SK-N-SH (cell line): ENCODE results near the gene KRTAP10-10. TPM values are rescaled to one million over a fixed set of nuclear protein-coding genes. Genes with fewer than 3 reads are reported as not detected.

Experiments
- CTCF ChIA-PET: fragments of 300-600, 350-600 bp; formaldehyde crosslinking; extraction: SDS; loops from one replicate; lab custom pipeline; 2021; lab: Yijun Ruan, JAX
- POLR2A ChIA-PET: fragments of 350-600 bp; sonication (Branson Sonifier 250); formaldehyde crosslinking; extraction: SDS; loops from one replicate; lab custom pipeline; 2020; ENCODE audit warnings: antibody characterized with exemption, inconsistent platforms; lab: Yijun Ruan, JAX
- DNase-seq: peaks from one replicate; pipeline ENCODE4 v3.0.0; 2012
- H2AFZ ChIP-seq: fragments of 200-600 bp; sonication (generic); 2 replicates; pipeline ENCODE4 v1.8.1; 2016; ENCODE audit warnings: antibody characterized with exemption, mild to moderate bottlenecking, low read depth
- H3F3A ChIP-seq: fragments of 200-600 bp; sonication (generic); replicated peaks from 2 replicates; pipeline ENCODE3; 2016; ENCODE audit warnings: antibody characterized with exemption, mild to moderate bottlenecking; ENCODE audit not compliant: insufficient read depth
- H3K27ac ChIP-seq, 2 experiments: fragments of 200-500 bp in 1 of 2; fragments of 200-600 bp in 1 of 2; sonication (Bioruptor generic) in 1 of 2; sonication (generic), shearing (Covaris generic) in 1 of 2; 2 replicates each; pipeline versions ENCODE4 v1.5.1 to v1.6.1; 2014 to 2016; ENCODE audit warnings: low read depth in 2 of 2, inconsistent platforms in 1 of 2, low read length in 1 of 2, mild to moderate bottlenecking in 1 of 2, mixed read lengths in 1 of 2
- H3K27me3 ChIP-seq: fragments of 200-600 bp; sonication (generic), shearing (Covaris generic); 2 replicates; pipeline ENCODE4 v1.6.1; 2016; ENCODE audit warnings: mixed run types; ENCODE audit not compliant: insufficient read depth
- H3K36me3 ChIP-seq, 2 experiments: fragments of 200-500 bp in 1 of 2; fragments of 200-600 bp in 1 of 2; sonication (Bioruptor generic) in 1 of 2; sonication (generic) in 1 of 2; replicated peaks in 1 of 2; 2 replicates each; pipeline versions ENCODE3 to v1.5.1; 2014 to 2016; ENCODE audit warnings: low read length in 1 of 2, mild to moderate bottlenecking in 1 of 2; ENCODE audit not compliant: insufficient read depth in 2 of 2, control insufficient read depth in 1 of 2
- H3K4me1 ChIP-seq, 2 experiments: fragments of 200-500 bp in 1 of 2; fragments of 200-600 bp in 1 of 2; sonication (Bioruptor generic) in 1 of 2; sonication (generic), shearing (Covaris generic) in 1 of 2; 2 replicates each; pipeline versions ENCODE4 v1.5.1 to v1.6.1; 2014 to 2016; ENCODE audit warnings: low read depth in 1 of 2, low read length in 1 of 2, mixed run types in 1 of 2; ENCODE audit not compliant: insufficient read depth in 2 of 2, control insufficient read depth in 1 of 2
- H3K4me2 ChIP-seq: fragments of 200-600 bp; sonication (generic), shearing (Covaris generic); 2 replicates; pipeline ENCODE4 v1.6.1; 2017; ENCODE audit warnings: mixed run types
- H3K4me3 ChIP-seq, 2 experiments: fragments of 200-500 bp in 1 of 2; fragments of 200-600 bp in 1 of 2; sonication (Bioruptor generic) in 1 of 2; sonication (generic), shearing (Covaris generic) in 1 of 2; 2 replicates each; pipeline versions ENCODE4 v1.5.1 to v1.8.1; 2014 to 2016; ENCODE audit warnings: low read depth in 2 of 2, inconsistent platforms in 1 of 2, low read length in 1 of 2, mild to moderate bottlenecking in 1 of 2, mixed read lengths in 1 of 2, moderate library complexity in 1 of 2
- H3K79me2 ChIP-seq: fragments of 200-600 bp; sonication (generic); 2 replicates; pipeline ENCODE4 v1.8.1; 2017; ENCODE audit warnings: mild to moderate bottlenecking; ENCODE audit not compliant: insufficient read depth
- H3K9ac ChIP-seq: fragments of 200-600 bp; sonication (generic); 2 replicates; pipeline ENCODE4 v1.6.1; 2017; ENCODE audit warnings: mixed run types
- H3K9me2 ChIP-seq: fragments of 200-600 bp; sonication (generic); 2 replicates; pipeline ENCODE4 v1.6.1; 2017; ENCODE audit warnings: mixed run types
- H3K9me3 ChIP-seq: fragments of 200-600 bp; sonication (generic); 2 replicates; pipeline ENCODE4 v1.6.1; 2017; ENCODE audit warnings: mixed run types, mild to moderate bottlenecking, moderate library complexity
- H4K20me1 ChIP-seq: fragments of 200-600 bp; sonication (generic); 2 replicates; pipeline ENCODE4 v1.6.1; 2017; ENCODE audit warnings: mild to moderate bottlenecking, mixed run types; ENCODE audit not compliant: insufficient read depth
- CTCF ChIP-seq: fragments of 200-600 bp; sonication (generic); IDR thresholded peaks from 2 replicates; pipeline ENCODE4 v1.6.1; 2017; ENCODE audit warnings: antibody characterized with exemption, mild to moderate bottlenecking, moderate library complexity
- ELF1 ChIP-seq: IDR thresholded peaks from 2 replicates; pipeline ENCODE4 v1.4.0; 2012
- EP300 ChIP-seq, 2 experiments: IDR thresholded peaks; 2 replicates each; pipeline versions ENCODE4 v1.4.0 to v1.6.1; 2012; ENCODE audit warnings: borderline replicate concordance in 1 of 2, low read depth in 1 of 2, low read length in 1 of 2
- EZH2phosphoT487 ChIP-seq: fragments of 200-600 bp; sonication (generic); IDR thresholded peaks from 2 replicates; pipeline ENCODE4 v1.6.1; 2017; ENCODE audit warnings: low read depth, mixed run types, mild to moderate bottlenecking, antibody characterized with exemption, moderate library complexity, borderline replicate concordance
- MEF2A ChIP-seq: IDR thresholded peaks from 2 replicates; pipeline ENCODE4 v1.4.0; 2012; ENCODE audit warnings: low read depth, borderline replicate concordance
- NFIC ChIP-seq: IDR thresholded peaks from 2 replicates; pipeline ENCODE4 v1.4.0; 2012; ENCODE audit warnings: borderline replicate concordance
- RAD21 ChIP-seq: IDR thresholded peaks from 2 replicates; pipeline ENCODE4 v1.6.1; 2012; ENCODE audit warnings: mild to moderate bottlenecking, low read length
- RCOR1 ChIP-seq: fragments of 150-350 bp; IDR thresholded peaks from 2 replicates; pipeline ENCODE4 v1.6.1; 2017; ENCODE audit warnings: antibody characterized with exemption, low read length
- SIN3A ChIP-seq: IDR thresholded peaks from 2 replicates; pipeline ENCODE4 v1.6.1; 2012; ENCODE audit warnings: low read depth, mild to moderate bottlenecking, low read length, moderate library complexity, borderline replicate concordance
- TCF12 ChIP-seq: IDR thresholded peaks from 2 replicates; pipeline ENCODE4 v1.4.0; 2012
- WGBS: methylation state at CpG from one replicate; pipeline ENCODE4 v1.1.6; 2017; ENCODE audit warnings: low lambda C conversion rate; 5-methylcytosine and 5-hydroxymethylcytosine counted together
- polyA plus RNA-seq, 3 experiments: library from polyadenylated mRNA; depleted of rRNA; stranded (reverse); fragments of >200 nt; gene quantifications; 2 replicates each; pipeline ENCODE4 v1.2.3, GENCODE V29; 2012

The KRTAP10-10 gene
- polyA plus RNA-seq, 1 of the 3 experiments (the other 2 are of a cell fraction): not detected

- Histone ChIP-seq H3K9me2 (no peaks in the 10 kb centered on the region), H3K27ac (no peak overlapping the region), H3K4me3 (no peak overlapping the region), H3K9ac (no peak overlapping the region), H3K4me2 (no peak overlapping the region), H3F3A (no peaks in the 10 kb centered on the region), H3K27me3 (peaks cover 8% of the 10 kb centered on the region; the same call in 1 of the 2 replicates), H3K9me3 (no peaks in the 10 kb centered on the region), H2AFZ (no peak overlapping the region), H3K36me3 (no peaks in the 10 kb centered on the region), H4K20me1 (no peaks in the 10 kb centered on the region), H3K4me1 (peaks cover 0 to 2% of the 10 kb centered on the region in 2 experiments; a peak in 1 of 4 replicates), H3K79me2 (no peaks in the 10 kb centered on the region)
- no peak for DNase-seq
- TF ChIP-seq RAD21: no peak
- ChIA-PET POLR2A (no interaction called here), CTCF (no interaction called here)
- WGBS: 80% methylated on average over 20 of the region's 20 CpGs
These were observed 43.4 kb upstream of the KRTAP10-10 start for GRCh38 chr21:44593598-44594405.

GRCh38 chr21:44594406-44594916, 42.7 kb upstream of the KRTAP10-10 start:
- ChIA-PET CTCF (no interaction called here), POLR2A (no interaction called here)
- H3K9me2 ChIP-seq: no peaks in the 10 kb centered on the region
- no peak for DNase-seq
- no peak overlapping the region for H3K4me2 ChIP-seq
- H3K27me3 ChIP-seq: peaks cover 8% of the 10 kb centered on the region; the same call in 1 of the 2 replicates
- H3K27ac ChIP-seq: no peak overlapping the region
- no peak overlapping the region for H2AFZ ChIP-seq
- H3K79me2 ChIP-seq: no peaks in the 10 kb centered on the region
- H3K4me1 ChIP-seq: peaks cover 0 to 2% of the 10 kb centered on the region in 2 experiments; a peak in 1 of 4 replicates
- no peak overlapping the region for H3K9ac ChIP-seq
- WGBS: 51% methylated on average over 11 of the region's 12 CpGs
- H4K20me1 ChIP-seq: no peaks in the 10 kb centered on the region
- H3K9me3 ChIP-seq: no peaks in the 10 kb centered on the region
- H3K4me3 ChIP-seq: no peak overlapping the region
- H3F3A ChIP-seq: no peaks in the 10 kb centered on the region
- no peak for TF ChIP-seq SIN3A
- TF ChIP-seq RCOR1: no peak
- TF ChIP-seq NFIC: no peak
- TF ChIP-seq RAD21: no peak
- TF ChIP-seq CTCF: no peak
- H3K36me3 ChIP-seq: no peaks in the 10 kb centered on the region

- WGBS: 21% methylated on average over 5 of the region's 6 CpGs
These were observed 41.6 kb upstream of the KRTAP10-10 start for GRCh38 chr21:44595524-44595923.

More at GRCh38 chr21:44595524-44595923, 41.6 kb upstream of the KRTAP10-10 start:
- Histone ChIP-seq H3K79me2 (no peaks in the 10 kb centered on the region), H4K20me1 (no peaks in the 10 kb centered on the region), H3K4me1 (peaks cover 0 to 2% of the 10 kb centered on the region in 2 experiments; a peak in 1 of 4 replicates), H3K4me3 (no peak overlapping the region), H3K4me2 (no peak overlapping the region), H3K9ac (no peak overlapping the region), H3K9me3 (no peaks in the 10 kb centered on the region), H2AFZ (no peak overlapping the region), H3K9me2 (no peaks in the 10 kb centered on the region), H3K27me3 (peaks cover 8% of the 10 kb centered on the region; the same call in 1 of the 2 replicates), H3K36me3 (no peaks in the 10 kb centered on the region), H3F3A (no peaks in the 10 kb centered on the region), H3K27ac (no peak overlapping the region)
- DNase-seq: no peak
- ChIA-PET POLR2A (no interaction called here), CTCF (interaction anchor here (1.7 kb wide), 1 partner anchor 15 kb away, joined by 5 read pairs; the partner anchor contains the start of gene KRTAP10-5)
- TF ChIP-seq EP300 (IDR thresholded peaks at IDR 0.05; ENCODE audit: borderline replicate concordance in 1 of 2, low read depth in 1 of 2, low read length in 1 of 2): no peak
- no peak for TF ChIP-seq EZH2phosphoT487
- TF ChIP-seq TCF12: no peak
- TF ChIP-seq MEF2A: no peak
- no peak for TF ChIP-seq ELF1
